EL (cell line): ENCODE measurements around the gene VSIG8.

Experiments used
- DNase-seq: peaks from one replicate; pipeline ENCODE4 v3.0.0-alpha.2; 2016

The VSIG8 gene

DNA sequence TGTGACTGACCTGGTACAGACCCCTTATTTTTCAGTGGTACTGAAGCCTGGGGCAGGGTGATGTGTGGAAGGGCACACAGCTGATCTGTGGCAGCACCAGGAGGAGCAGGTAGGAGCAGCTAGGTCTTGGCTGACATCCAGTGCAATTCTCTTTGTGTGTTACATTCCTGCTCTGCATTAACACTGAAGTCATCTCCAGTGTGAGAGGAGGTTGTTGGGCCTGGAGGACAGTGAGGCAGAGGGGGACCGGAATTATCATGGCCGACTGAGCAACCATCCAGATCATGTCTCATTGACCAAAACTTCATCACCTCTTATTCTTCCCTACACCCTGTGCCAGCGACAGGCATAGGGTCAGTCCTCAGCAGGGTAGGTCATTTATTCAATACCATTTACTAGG is 34.3 kb downstream of the VSIG8 start:
- DNase-seq: no peak

DNA sequence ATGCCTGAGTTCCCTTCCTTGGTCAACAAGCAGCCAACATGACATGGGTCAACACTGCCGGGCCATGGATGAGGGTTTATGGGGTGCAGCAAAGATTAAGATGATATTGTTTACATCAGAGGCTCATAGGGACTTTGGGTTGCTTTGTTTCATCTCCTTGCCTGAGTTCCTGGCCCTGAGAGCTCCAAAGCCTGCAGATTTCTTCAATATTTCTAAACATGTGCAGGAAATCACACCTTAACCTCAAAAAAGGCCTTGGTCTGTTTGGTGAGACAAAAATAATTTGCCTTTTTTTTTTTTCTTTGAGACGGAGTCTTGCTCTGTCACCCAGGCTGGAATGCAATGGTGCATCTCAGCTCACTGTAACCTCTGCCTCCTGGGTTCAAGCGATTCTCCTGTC is 34.9 kb downstream of the VSIG8 start:
- no peak for DNase-seq

GRCh38 chr1:159827102-159827490 is 35.4 kb downstream of the VSIG8 start:
- no peak for DNase-seq

DNA sequence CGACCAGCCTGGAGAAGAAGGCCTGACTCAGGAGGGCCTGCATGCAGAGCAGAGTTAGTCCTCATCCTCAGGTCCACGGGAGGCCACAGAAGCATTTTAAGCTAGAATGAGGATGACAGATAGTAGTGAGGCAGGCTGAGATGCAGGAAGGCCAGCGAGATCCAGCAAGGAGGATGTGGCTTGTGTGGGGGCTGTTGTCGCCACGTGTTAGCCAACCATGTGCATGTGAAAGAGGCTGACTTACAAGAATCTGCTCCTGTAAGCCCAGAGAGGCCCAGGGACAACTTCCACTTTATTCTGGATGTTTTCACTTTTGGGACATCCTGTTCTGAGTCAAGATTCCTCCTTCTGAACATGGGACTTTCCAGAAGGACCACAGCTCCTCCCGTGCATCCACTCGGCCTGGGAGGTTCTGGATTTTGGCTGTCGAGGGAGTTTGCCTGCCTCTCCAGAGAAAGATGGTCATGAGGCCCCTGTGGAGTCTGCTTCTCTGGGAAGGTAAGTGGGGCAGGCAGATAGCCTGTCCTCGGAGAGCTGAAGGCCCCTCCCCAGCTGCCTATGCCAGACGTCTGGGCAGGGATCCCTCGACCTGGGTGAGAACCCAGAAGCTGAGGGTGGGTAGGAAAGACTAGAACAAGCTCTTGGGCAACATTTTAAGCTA is 35.9 kb downstream of the VSIG8 start, which contains the start of gene SLAMF8:
Gene SLAMF8 (plus strand): TSS at position 433 of the 661 bp plus-strand sequence. CDS start 26 bp downstream, at position 459.
- peak; percentile 22 for DNase-seq

GRCh38 chr1:159825564-159825963 is 36.9 kb downstream of the VSIG8 start:
- DNase-seq: peak; percentile 29

DNA sequence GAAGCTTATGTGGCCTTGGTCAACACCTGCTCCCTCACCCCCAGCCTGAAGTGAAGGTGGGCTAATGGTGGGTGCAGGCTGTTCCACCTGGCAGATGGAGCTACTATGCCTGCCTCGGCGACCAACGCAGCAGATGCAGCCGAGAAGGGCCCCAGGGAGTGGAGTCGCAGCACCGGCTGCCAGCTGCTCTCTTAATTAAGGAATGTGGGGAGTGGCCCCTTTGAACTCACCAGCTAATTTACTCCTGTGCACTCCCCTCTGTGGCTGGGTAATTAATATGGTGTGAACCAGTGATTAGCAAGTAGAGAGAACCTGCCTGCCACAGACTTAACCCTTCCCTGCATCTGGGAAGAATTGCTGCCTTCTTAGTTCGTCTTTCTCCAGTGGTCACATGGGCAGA is 39.1 kb downstream of the VSIG8 start:
- no peak for DNase-seq

GRCh38 chr1:159821171-159821867 is 41.1 kb downstream of the VSIG8 start:
- no peak for DNase-seq

DNA sequence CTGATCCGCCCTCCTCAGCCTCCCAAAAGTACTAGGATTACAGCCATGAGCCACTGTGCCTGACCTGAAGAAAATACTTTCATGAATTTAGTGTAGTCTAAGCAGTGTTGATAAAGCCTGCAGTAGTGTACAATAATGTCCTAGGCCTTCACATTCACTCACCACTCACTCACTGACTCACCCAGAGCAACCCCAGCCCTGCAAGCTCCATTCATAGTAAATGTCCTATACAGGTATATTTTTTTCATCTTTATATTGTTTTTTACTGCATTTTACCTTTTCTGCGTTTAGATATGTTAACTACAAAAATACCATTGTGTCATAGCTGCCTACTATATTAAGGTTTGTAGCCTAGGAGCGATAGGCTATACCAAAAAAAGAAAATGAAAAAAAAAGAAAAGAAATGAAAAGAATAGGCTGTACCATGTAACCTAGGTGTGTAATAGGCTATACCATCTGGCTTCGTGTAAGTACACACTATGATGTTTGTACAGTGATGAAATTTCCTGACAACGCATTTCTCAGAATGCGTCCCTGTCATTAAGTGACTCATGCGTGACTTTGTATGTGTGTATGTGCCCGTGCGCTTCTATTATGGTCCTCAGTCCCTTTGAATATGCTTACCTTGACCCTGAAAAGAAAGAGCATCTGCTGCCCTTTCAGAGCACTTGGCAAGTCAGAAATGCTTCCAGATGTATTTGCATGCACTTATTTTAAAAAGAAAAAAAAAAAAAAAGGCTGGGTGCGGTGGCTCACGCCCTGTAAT is 45.0 kb downstream of the VSIG8 start:
- DNase-seq: no peak

GRCh38 chr1:159815926-159816325 is 46.5 kb downstream of the VSIG8 start:
- no peak for DNase-seq

DNA sequence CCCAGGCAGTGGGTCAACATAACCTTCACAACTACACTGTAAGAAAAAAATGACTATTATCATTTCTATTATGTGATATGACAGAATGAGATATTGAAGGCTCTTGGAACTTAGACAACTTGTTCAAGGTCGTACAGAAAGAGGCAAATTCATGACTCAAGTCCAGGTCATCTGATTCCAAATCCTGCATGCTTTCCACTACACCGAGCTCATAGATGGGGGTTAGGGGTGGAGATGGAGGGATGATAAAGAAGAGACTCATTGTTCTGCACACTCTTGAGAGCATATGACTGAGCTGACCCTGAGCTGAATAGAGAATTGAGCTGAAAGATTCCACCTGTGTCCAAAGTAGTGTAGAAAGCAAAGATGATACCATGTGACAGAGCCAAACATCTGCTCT is 57.5 kb downstream of the VSIG8 start:
- peak; percentile 29 for DNase-seq
